Subcutaneous abdominal adipose tissue (tissue), 5 donors: ENCODE results near the gene SLC2A10.

Experiments used
- H3K27ac ChIP-seq: one replicate; pipeline ENCODE4 v1.7.0; 2013; ENCODE audit warnings: low read depth, mild to moderate bottlenecking, inconsistent platforms, low read length, moderate library complexity
- H3K27me3 ChIP-seq, 5 donors: one replicate each; pipeline ENCODE4 v1.7.0; 2013; ENCODE audit warnings: low read length in 5 of 5, inconsistent platforms in 1 of 5; ENCODE audit not compliant: control insufficient read depth in 5 of 5, insufficient read depth in 4 of 5
- H3K36me3 ChIP-seq, 5 donors: one replicate each; pipeline ENCODE4 v1.7.0; 2013; ENCODE audit warnings: low read length in 5 of 5; ENCODE audit not compliant: control insufficient read depth in 5 of 5, insufficient read depth in 5 of 5
- H3K4me1 ChIP-seq, 5 donors: one replicate each; pipeline ENCODE4 v1.7.0; 2013; ENCODE audit warnings: low read length in 5 of 5, mild to moderate bottlenecking in 3 of 5, moderate library complexity in 1 of 5; ENCODE audit not compliant: control insufficient read depth in 5 of 5, insufficient read depth in 5 of 5
- H3K4me3 ChIP-seq, 5 donors: one replicate each; pipeline ENCODE4 v1.7.0; 2013; ENCODE audit warnings: low read length in 5 of 5, low read depth in 1 of 5
- H3K9ac ChIP-seq, 5 donors: one replicate each; pipeline ENCODE4 v1.7.0; 2013; ENCODE audit warnings: low read length in 5 of 5, mild to moderate bottlenecking in 4 of 5, moderate library complexity in 3 of 5
- H3K9me3 ChIP-seq, 5 donors: one replicate each; pipeline ENCODE4 v1.7.0; 2013; ENCODE audit warnings: low read length in 5 of 5; ENCODE audit not compliant: control insufficient read depth in 5 of 5
- donor health status: healthy.
- donor health status: healthy.
- donor health status: healthy.
- donor health status: healthy.
- donor health status: healthy.

Gene SLC2A10

DNA sequence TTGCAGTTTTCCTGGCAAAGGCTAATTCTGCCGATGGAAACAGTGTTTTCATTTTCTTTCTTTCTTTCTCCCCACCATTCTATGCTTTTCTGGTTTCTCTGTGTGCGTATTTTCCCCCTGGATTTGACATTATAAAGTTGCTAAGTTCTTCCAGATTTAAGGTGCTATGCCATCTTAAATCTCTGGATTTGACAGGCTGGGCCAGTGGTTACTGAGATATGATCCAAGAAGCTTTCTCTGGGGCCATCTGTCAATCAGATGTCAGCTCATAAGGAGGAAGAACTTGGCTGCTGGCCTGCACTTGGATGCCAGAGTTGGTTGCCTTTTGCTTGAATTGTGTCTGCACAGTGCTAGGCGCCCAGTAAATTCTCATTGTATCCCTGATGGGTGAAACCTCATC is 39.7 kb downstream of the SLC2A10 start:
- no peak overlapping the region for H3K27ac ChIP-seq
- H3K9ac ChIP-seq, result no peak overlapping the region
- H3K4me1 ChIP-seq, result peaks cover 0 to 11% (median 5%) of the 10 kb centered on the region in 5 donors
- no peaks in the 10 kb centered on the region for H3K9me3 ChIP-seq
- H3K27me3 ChIP-seq, result peaks cover 3 to 19% (median 11%) of the 10 kb centered on the region in 5 donors
- no peak overlapping the region for H3K4me3 ChIP-seq
- no peaks in the 10 kb centered on the region for H3K36me3 ChIP-seq

DNA sequence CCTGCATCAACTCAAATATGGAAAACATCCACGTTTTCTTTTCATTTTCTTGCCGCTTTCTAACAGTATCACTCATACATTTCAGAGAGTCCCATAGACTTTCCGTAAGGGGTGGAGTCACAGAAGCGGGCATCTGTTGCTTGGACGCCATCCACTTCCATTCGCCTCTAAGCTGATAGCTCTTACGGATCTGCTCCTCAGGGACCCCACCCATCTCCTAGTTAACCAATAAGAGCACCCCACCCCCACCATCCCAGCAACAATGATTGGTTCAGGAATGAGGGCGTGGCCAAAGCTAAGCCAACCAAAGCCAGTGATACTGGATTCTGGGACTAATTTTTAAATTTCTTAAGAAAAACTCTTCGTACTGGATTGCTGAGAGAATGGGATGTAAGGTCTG is 42.4 kb downstream of the SLC2A10 start:
- Histone ChIP-seq H3K9me3 (no peaks in the 10 kb centered on the region), H3K27me3 (peaks cover 2 to 11% (median 3%) of the 10 kb centered on the region in 5 donors), H3K36me3 (no peaks in the 10 kb centered on the region), H3K9ac (no peak overlapping the region), H3K4me3 (no peak overlapping the region), H3K27ac (no peak overlapping the region), H3K4me1 (peaks cover 0 to 11% (median 5%) of the 10 kb centered on the region in 5 donors)

DNA sequence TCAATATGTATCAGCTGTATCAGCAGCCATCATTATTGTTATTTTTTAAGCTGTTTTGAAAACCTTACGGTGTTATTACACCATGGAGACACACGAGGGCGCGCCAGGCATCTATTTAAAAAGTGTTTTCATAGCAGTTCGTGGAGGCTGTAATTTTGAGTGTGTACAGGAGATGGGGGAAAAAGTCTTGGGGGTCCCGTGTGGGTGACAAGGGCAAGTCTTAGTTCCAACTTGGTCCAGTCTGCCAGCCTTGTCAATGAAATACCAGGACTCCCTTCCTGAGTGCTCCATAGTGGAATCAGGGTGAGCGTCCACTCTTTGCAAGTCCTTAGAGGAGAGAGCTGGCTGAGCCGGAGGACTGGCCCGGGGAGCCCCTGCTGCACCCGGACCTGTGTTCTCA is 43.3 kb downstream of the SLC2A10 start:
- Histone ChIP-seq H3K4me3 (no peak overlapping the region), H3K9ac (no peak overlapping the region), H3K4me1 (peaks cover 0 to 11% (median 5%) of the 10 kb centered on the region in 5 donors), H3K9me3 (no peaks in the 10 kb centered on the region), H3K27me3 (peaks cover 0 to 9% (median 3%) of the 10 kb centered on the region in 5 donors), H3K36me3 (no peaks in the 10 kb centered on the region), H3K27ac (no peak overlapping the region)

DNA sequence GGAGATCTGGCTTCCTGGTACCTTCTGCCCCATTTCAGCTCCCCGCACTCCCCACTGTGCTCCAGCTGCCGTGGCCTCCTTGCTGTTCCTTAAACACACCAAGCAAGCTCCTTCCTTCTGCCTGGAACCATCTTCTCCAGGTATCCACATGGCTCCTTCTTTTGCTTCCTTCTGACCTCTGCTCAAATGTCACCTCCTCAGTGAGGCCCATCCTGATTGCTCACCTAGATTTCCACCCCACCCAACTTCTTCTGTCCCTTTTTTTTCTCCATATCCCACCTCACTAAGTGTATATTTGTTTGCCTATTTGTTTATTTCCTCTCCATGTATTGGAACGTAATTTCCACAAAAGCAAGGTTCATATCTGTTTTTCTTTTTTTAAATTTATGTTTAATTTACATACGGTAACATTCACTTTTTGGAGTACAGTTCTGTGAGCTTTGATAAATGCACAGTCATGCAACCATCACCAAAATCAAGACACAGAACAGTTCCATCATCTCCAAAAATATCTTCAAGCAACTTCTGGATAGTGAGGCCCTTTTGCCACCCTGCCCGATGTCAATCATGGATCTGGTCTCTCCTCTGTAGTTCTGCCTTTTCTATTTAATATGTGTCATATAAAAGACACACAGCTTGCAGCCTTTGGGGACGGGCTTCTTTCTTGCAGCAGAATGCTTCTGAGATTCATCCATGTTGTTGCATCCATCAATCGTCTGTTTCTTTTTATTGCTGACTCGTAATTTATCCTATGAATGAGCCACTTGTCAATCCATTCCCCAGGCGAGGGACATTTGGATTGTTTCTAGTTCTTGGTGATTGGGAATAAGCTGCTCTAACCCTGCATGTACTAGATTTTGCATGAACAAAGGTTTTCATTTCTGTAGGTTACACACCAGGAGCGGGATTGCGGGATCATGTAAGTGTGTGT is 46.3 kb downstream of the SLC2A10 start:
- Histone ChIP-seq H3K4me1 (peaks cover 0 to 4% (median 2%) of the 10 kb centered on the region in 5 donors), H3K9ac (no peak overlapping the region), H3K27ac (no peak overlapping the region), H3K36me3 (no peaks in the 10 kb centered on the region), H3K4me3 (no peak overlapping the region), H3K27me3 (peaks cover 0 to 9% (median 0%) of the 10 kb centered on the region in 5 donors), H3K9me3 (no peaks in the 10 kb centered on the region)

DNA sequence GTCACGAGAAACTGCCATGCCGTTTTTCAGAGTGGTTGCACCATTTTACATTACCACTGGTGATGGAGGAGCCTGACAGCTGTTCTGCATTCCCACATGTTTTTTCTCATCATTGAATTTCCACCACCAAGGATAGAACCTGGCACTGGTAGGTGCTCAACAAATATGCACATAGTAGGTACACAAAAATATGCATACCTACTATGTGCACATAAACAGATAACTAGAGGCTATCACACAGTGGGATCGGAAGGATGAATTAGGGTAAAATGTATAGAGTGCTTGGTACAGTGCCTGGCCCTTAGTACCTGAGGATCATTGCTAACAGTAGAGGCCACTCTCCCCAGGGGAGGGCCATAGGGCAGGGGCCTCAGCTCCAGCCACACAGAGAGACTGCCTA is 47.0 kb downstream of the SLC2A10 start:
- no peaks in the 10 kb centered on the region for H3K9me3 ChIP-seq
- H3K27me3 ChIP-seq, result peaks cover 0 to 7% (median 0%) of the 10 kb centered on the region in 5 donors
- no peak overlapping the region for H3K4me3 ChIP-seq
- no peak overlapping the region for H3K9ac ChIP-seq
- H3K36me3 ChIP-seq, result no peaks in the 10 kb centered on the region
- no peak overlapping the region for H3K27ac ChIP-seq
- peaks cover 0 to 4% (median 2%) of the 10 kb centered on the region in 5 donors for H3K4me1 ChIP-seq

DNA sequence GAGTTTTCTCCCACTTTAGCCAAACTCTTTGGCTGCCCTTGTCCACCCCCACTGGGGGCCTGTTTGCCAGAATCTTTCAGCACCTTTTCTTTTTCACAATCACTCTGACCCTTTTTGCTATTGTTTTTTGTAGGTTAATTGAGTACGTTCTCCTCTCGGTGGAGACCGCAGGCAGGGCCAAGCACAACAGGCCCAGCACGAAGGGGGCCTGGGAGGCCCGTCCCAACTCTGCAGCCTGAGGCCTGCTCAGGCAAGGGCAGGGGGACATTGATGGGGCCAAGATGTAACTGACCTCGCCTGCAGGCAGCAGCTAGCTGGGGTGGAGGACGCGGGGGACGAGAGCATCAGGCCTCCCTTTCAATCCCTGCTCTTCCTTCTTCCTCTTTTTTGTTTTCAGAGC is 47.7 kb downstream of the SLC2A10 start:
- Histone ChIP-seq H3K27ac (no peak overlapping the region), H3K9me3 (no peaks in the 10 kb centered on the region), H3K9ac (no peak overlapping the region), H3K36me3 (no peaks in the 10 kb centered on the region), H3K27me3 (no peaks in the 10 kb centered on the region), H3K4me3 (no peak overlapping the region), H3K4me1 (peaks cover 0 to 4% (median 2%) of the 10 kb centered on the region in 5 donors)

DNA sequence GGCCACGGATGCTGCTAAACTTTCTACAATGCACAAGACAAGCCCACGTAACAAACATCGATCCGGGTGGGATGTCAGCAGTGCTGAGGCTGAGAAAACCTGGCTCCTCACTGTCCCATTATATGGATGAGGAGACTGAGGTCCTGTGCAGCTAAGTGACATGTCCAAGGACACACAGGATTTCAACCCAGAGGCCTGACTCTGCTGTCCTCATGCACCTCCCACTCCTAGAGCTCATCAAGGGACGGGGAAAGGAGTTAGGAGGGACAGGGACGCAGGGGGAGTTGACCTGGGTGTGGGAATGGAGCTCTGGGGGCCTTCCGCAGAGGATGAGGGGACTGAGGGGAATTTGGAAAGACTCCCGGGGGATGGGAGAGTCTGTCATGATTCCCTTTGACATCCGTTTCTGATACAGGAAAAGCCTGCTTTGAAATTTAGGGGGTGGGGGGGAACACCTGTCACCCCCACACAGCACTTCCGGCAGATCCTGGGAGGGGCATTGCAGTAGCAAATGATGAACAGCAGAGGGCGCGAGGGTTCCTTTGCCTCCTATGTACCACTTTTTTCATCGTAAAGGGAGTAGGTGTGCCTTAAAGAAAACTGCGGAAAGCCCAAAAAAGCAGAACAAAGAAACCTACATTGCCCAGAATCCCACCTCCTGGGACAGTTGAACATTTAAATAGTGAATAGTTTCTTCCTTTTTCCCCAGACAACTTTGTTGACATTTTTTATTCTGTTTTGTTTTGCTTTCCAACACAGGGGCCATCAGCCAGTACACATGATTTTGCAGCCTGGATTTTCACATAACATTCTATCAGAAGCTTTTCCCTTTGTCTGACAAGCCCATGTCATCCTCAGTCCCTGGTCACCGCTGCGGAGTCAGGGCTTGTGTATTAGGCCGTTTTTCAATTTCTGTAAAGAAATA is 48.6 kb downstream of the SLC2A10 start:
- Histone ChIP-seq H3K9me3 (no peaks in the 10 kb centered on the region), H3K27ac (no peak overlapping the region), H3K36me3 (no peaks in the 10 kb centered on the region), H3K4me1 (peaks cover 0 to 4% (median 0%) of the 10 kb centered on the region in 5 donors), H3K4me3 (no peak overlapping the region), H3K27me3 (no peaks in the 10 kb centered on the region), H3K9ac (no peak overlapping the region)

DNA sequence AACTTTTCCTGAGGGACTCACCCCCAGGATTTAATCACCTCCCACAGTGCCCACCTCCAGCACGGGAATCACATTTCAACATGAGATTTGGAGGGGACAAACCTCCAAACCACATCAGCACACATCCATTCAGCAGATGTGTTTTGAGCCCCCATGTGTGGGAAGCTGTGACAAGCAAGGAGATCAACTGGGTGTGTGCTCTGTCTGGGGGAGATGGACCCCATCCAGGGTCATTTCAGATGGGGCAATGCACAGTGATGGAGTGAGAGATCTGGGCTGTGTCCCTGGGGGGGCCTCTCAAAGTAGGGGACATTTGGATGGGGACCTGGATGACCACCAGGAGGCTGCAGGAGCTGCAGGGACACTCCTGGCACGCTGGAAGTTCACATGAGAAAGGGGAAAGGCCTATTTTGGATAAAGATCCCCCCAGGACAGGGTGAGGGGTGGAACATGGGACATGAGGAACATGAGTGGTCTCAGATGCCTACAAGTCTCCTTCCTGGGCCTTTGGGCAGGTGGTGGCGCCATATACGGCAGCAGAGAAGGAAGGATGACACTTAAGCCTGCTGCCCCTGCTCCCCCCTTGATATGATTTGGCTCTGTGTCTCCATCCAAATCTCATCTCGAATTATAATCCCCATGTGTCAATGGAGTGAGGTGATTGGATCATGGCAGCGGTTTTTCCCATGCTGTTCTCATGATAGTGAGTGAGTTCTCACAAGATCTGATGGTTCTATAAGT is 49.6 kb downstream of the SLC2A10 start:
- Histone ChIP-seq H3K9me3 (no peaks in the 10 kb centered on the region), H3K27ac (no peak overlapping the region), H3K9ac (no peak overlapping the region), H3K4me1 (peaks cover 0 to 4% (median 0%) of the 10 kb centered on the region in 5 donors), H3K27me3 (no peaks in the 10 kb centered on the region), H3K4me3 (no peak overlapping the region), H3K36me3 (no peaks in the 10 kb centered on the region)

DNA sequence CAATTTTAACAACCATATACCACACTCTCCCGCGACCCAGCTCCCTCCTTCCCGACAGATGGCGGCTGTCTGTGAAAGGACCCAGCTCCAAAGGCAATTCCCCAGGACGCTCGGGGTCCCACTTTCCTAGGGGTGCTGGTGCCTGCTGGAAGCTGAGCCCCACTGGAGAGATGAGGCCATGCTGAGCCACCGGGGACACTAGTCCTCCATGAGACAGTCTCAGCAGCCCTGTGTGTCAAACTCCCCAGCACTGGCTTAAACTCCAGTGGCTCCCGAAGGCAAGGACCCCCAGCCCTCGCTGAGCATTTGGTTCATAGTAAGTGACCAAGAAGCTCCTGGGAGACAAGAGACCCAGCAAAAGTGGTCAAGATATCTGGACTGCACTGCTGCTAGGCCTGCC is 52.1 kb downstream of the SLC2A10 start:
- H3K36me3 ChIP-seq, result no peaks in the 10 kb centered on the region
- no peaks in the 10 kb centered on the region for H3K27me3 ChIP-seq
- peaks cover 0 to 4% (median 0%) of the 10 kb centered on the region in 5 donors for H3K4me1 ChIP-seq
- no peaks in the 10 kb centered on the region for H3K9me3 ChIP-seq
- H3K27ac ChIP-seq, result no peak overlapping the region
- H3K4me3 ChIP-seq, result no peak overlapping the region
- no peak overlapping the region for H3K9ac ChIP-seq
